ENCODE data around the gene PRKAR2A. TPM values are rescaled to one million over a fixed set of nuclear protein-coding genes. Genes with fewer than 3 reads are reported as not detected.

Gene PRKAR2A
- polyA plus RNA-seq, 1 of the 3 experiments (the other 2 are of a cell fraction): 5.2 TPM

GRCh38 chr3:48788544-48789162 lies 59.0 kb downstream of the PRKAR2A start (continued):
- no peak for TF ChIP-seq RXRA (IDR thresholded peaks at IDR 0.05; ENCODE audit: borderline replicate concordance, low read depth)
- no peak for TF ChIP-seq FOXM1 (IDR thresholded peaks at IDR 0.05; ENCODE audit: low read depth)
- TF ChIP-seq RCOR1 (IDR thresholded peaks at IDR 0.05; ENCODE audit: low read length): no peak
- TF ChIP-seq MEF2A (IDR thresholded peaks at IDR 0.05; ENCODE audit: borderline replicate concordance, low read depth): no peak

- Histone ChIP-seq H3K27ac (ENCODE audit: low read depth in 2 of 2, low read length in 1 of 2) (peak overlapping the region in 1 of 2 experiments; percentile 64; a peak in 2 of 4 replicates), H3K9me3 (no peaks in the 10 kb centered on the region), H3K4me2 (no peak overlapping the region), H3F3A (replicated peaks; ENCODE audit: insufficient read depth) (peaks cover 18% of the 10 kb centered on the region), H3K4me3 (ENCODE audit: low read depth in 2 of 2, low read length in 1 of 2) (no peak overlapping the region), H3K79me2 (ENCODE audit: insufficient read depth) (no peaks in the 10 kb centered on the region), H3K9ac (no peak overlapping the region), H2AFZ (ENCODE audit: low read depth) (no peak overlapping the region), H3K27me3 (ENCODE audit: insufficient read depth) (no peaks in the 10 kb centered on the region), H3K36me3 (replicated peaks in 1 of 2; ENCODE audit: control insufficient read depth in 1 of 2, insufficient read depth in 2 of 2, low read length in 1 of 2) (peaks cover 0 to 39% of the 10 kb centered on the region in 2 experiments), H3K9me2 (no peaks in the 10 kb centered on the region), H4K20me1 (ENCODE audit: insufficient read depth) (no peaks in the 10 kb centered on the region), H3K4me1 (ENCODE audit: control insufficient read depth in 1 of 2, insufficient read depth in 2 of 2, low read depth in 1 of 2, low read length in 1 of 2) (no peaks in the 10 kb centered on the region)
- DNase-seq: no peak
- ChIA-PET POLR2A (no interaction called here), CTCF (interaction anchor here (1.7 kb wide), 1 partner anchor 77 kb away, joined by 3 read pairs; no protein-coding TSS in a partner anchor)
- WGBS (ENCODE audit: low lambda C conversion rate): 92% methylated on average over 4 of the region's 4 CpGs
- no peak for TF ChIP-seq ELF1 (IDR thresholded peaks at IDR 0.05)
Observed at GRCh38 chr3:48784426-48785120, 63.1 kb downstream of the PRKAR2A start.

DNA sequence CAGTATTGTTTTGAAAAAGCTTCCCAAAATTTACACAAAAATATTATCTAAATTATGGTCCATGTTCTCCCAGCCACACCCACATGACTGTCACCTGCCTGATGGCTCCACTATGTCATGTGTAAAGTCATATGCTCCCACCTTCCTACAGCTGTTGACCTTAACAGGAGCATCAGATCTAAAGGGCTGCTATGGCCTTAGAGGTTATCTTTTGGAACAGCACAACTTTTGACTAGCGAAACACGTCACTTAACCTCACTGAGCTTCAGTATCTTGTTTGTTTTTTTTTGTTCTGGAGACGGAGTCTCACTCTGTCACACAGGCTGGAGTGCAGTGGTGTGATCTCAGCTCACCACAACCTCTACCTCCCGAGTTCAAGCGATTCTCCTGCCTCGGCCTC lies 64.4 kb downstream of the PRKAR2A start:
- H4K20me1 ChIP-seq (ENCODE audit: insufficient read depth): no peaks in the 10 kb centered on the region
- H3K27ac ChIP-seq (ENCODE audit: low read depth in 2 of 2, low read length in 1 of 2): no peak overlapping the region
- no peak overlapping the region for H3K4me3 ChIP-seq (ENCODE audit: low read depth in 2 of 2, low read length in 1 of 2)
- no peaks in the 10 kb centered on the region for H3K4me1 ChIP-seq (ENCODE audit: control insufficient read depth in 1 of 2, insufficient read depth in 2 of 2, low read depth in 1 of 2, low read length in 1 of 2)
- TF ChIP-seq ZBTB33 (IDR thresholded peaks at IDR 0.05; ENCODE audit: borderline replicate concordance, low read depth): no peak
- TF ChIP-seq FOSL2 (IDR thresholded peaks at IDR 0.05; ENCODE audit: borderline replicate concordance, low read depth): no peak
- no peak for TF ChIP-seq SMC3 (IDR thresholded peaks at IDR 0.05; ENCODE audit: low read depth, low read length)
- TF ChIP-seq RFX5 (IDR thresholded peaks at IDR 0.05; ENCODE audit: low read length): no peak
- TF ChIP-seq YY1 (IDR thresholded peaks at IDR 0.05; ENCODE audit: low read depth): no peak
- no peak for TF ChIP-seq CHD2 (IDR thresholded peaks at IDR 0.05; ENCODE audit: low read length, partially characterized antibody)
- H3K27me3 ChIP-seq (ENCODE audit: insufficient read depth): no peaks in the 10 kb centered on the region
- no peaks in the 10 kb centered on the region for H3K9me2 ChIP-seq
- ChIA-PET POLR2A (no interaction called here), CTCF (interaction anchor here (1.4 to 1.5 kb wide), 2 partner anchors 13 to 18 kb away, joined by 3 to 4 read pairs; no protein-coding TSS in a partner anchor)
- no peak overlapping the region for H2AFZ ChIP-seq (ENCODE audit: low read depth)
- H3K36me3 ChIP-seq (replicated peaks in 1 of 2; ENCODE audit: control insufficient read depth in 1 of 2, insufficient read depth in 2 of 2, low read length in 1 of 2): peaks cover 0 to 39% of the 10 kb centered on the region in 2 experiments
- 100% methylated on average over 5 of the region's 6 CpGs for WGBS (ENCODE audit: low lambda C conversion rate)
- no peaks in the 10 kb centered on the region for H3K79me2 ChIP-seq (ENCODE audit: insufficient read depth)
- H3K4me2 ChIP-seq: no peak overlapping the region
- H3K9me3 ChIP-seq: no peaks in the 10 kb centered on the region
- peaks cover 15% of the 10 kb centered on the region for H3F3A ChIP-seq (replicated peaks; ENCODE audit: insufficient read depth)
- DNase-seq: no peak
- H3K9ac ChIP-seq: no peak overlapping the region
